Endothelial cell of umbilical vein (primary cell): ENCODE data around the gene ZSWIM7. TPM values are rescaled to one million over a fixed set of nuclear protein-coding genes. Genes with fewer than 3 reads are reported as not detected.

Experiments
- BruUV-seq: library from RNA; stranded (reverse); fragments of 400-500 nt; replicated peaks from 2 replicates; lab custom pipeline; 2021; lab: Mats Ljungman, UMichigan
- CTCF ChIA-PET: fragments of 300-600, 350-600 bp; sonication (Branson Sonifier 250); formaldehyde crosslinking; loops from one replicate; lab custom pipeline; 2021; ENCODE audit warnings: antibody characterized with exemption, inconsistent platforms; lab: Charles Lee
- POLR2A ChIA-PET: fragments of 300-600, 350-600 bp; sonication (Branson Sonifier 250); formaldehyde crosslinking; loops from one replicate; lab custom pipeline; 2021; ENCODE audit warnings: antibody characterized with exemption, inconsistent platforms; lab: Charles Lee
- DNase-seq: peaks from one replicate; pipeline ENCODE4 v3.0.0-alpha.2; 2011; ENCODE audit warnings: low read depth, low spot score
- FAIRE-seq: peaks from 2 replicates; lab custom pipeline; 2011; peaks lifted over from hg19 to GRCh38; lab: Jason Lieb, UNC
- H2AFZ ChIP-seq: 2 replicates; pipeline ENCODE4 v1.6.0; 2012; ENCODE audit warnings: low read depth, low read length, control low read depth, inconsistent platforms
- H3K27ac ChIP-seq: 2 replicates; pipeline ENCODE4 v1.5.1; 2011; ENCODE audit warnings: low read depth, mild to moderate bottlenecking, control low read depth, low read length, moderate library complexity; ENCODE audit not compliant: insufficient read depth
- H3K27me3 ChIP-seq, 2 experiments: 2 replicates each; pipeline versions ENCODE4 v1.6.0 to v1.6.1; 2011; ENCODE audit warnings: low read length in 2 of 2, mixed read lengths in 1 of 2; ENCODE audit not compliant: control insufficient read depth in 2 of 2, insufficient read depth in 2 of 2
- H3K36me3 ChIP-seq, 2 experiments: 2 replicates in 1 of 2; 3 replicates in 1 of 2; pipeline ENCODE4 v1.5.1; 2011; ENCODE audit warnings: low read length in 2 of 2, mild to moderate bottlenecking in 1 of 2, moderate library complexity in 1 of 2; ENCODE audit not compliant: control insufficient read depth in 2 of 2, insufficient read depth in 2 of 2; ENCODE audit errors: extremely low read depth in 1 of 2
- H3K4me1 ChIP-seq: 3 replicates; pipeline ENCODE4 v1.5.1; 2011; ENCODE audit warnings: mild to moderate bottlenecking, low read length; ENCODE audit not compliant: control insufficient read depth, insufficient read depth; ENCODE audit errors: extremely low read depth
- H3K4me2 ChIP-seq: 2 replicates; pipeline ENCODE4 v1.6.1; 2011; ENCODE audit warnings: low read length, control low read depth, mixed read lengths; ENCODE audit not compliant: insufficient read depth
- H3K4me3 ChIP-seq, 3 experiments: fragments of 200-600 bp in 1 of 3; sonication (generic), shearing (Covaris generic) in 1 of 3; replicated peaks in 1 of 3; 2 replicates each; pipeline ENCODE4 v1.5.1; 2011 to 2016; ENCODE audit warnings: control low read depth in 3 of 3, low read length in 3 of 3, mild to moderate bottlenecking in 2 of 3, inconsistent platforms in 1 of 3, low read depth in 1 of 3, moderate library complexity in 1 of 3; ENCODE audit not compliant: insufficient read depth in 1 of 3
- H3K79me2 ChIP-seq: 2 replicates; pipeline ENCODE4 v1.6.0; 2012; ENCODE audit warnings: low read length, inconsistent platforms; ENCODE audit not compliant: control insufficient read depth, insufficient read depth
- H3K9ac ChIP-seq: replicated peaks from 2 replicates; pipeline ENCODE3; 2011; ENCODE audit warnings: low read length, control low read depth; ENCODE audit not compliant: insufficient read depth; ENCODE audit errors: extremely low read depth
- H3K9me1 ChIP-seq: replicated peaks from 3 replicates; pipeline ENCODE4 v1.6.0; 2011; ENCODE audit warnings: mild to moderate bottlenecking, low read length; ENCODE audit not compliant: control insufficient read depth, insufficient read depth; ENCODE audit errors: extremely low read depth
- H3K9me3 ChIP-seq: replicated peaks from 2 replicates; pipeline ENCODE4 v1.5.1; 2012; ENCODE audit warnings: low read length, inconsistent platforms; ENCODE audit not compliant: control insufficient read depth, insufficient read depth
- H4K20me1 ChIP-seq: replicated peaks from 2 replicates; pipeline ENCODE3; 2011; ENCODE audit warnings: mild to moderate bottlenecking, low read length; ENCODE audit not compliant: control insufficient read depth, insufficient read depth; ENCODE audit errors: extremely low read depth
- EZH2 ChIP-seq: IDR thresholded peaks from 2 replicates; pipeline ENCODE4 v1.6.1; 2012; ENCODE audit warnings: borderline replicate concordance, low read depth, mild to moderate bottlenecking, moderate library complexity, low read length, inconsistent platforms; ENCODE audit not compliant: severe bottlenecking
- FOS ChIP-seq: IDR thresholded peaks from 2 replicates; pipeline ENCODE4 v1.6.1; 2011; ENCODE audit warnings: mild to moderate bottlenecking, low read length, moderate library complexity, borderline replicate concordance; ENCODE audit not compliant: insufficient read depth
- GATA2 ChIP-seq: IDR thresholded peaks from 2 replicates; pipeline ENCODE4 v1.7.0; 2011; ENCODE audit warnings: low read depth, mild to moderate bottlenecking, moderate library complexity, mixed read lengths, low read length; ENCODE audit not compliant: insufficient read length, insufficient read depth
- JUN ChIP-seq: IDR thresholded peaks from 2 replicates; pipeline ENCODE4 v1.6.1; 2011; ENCODE audit warnings: borderline replicate concordance, low read depth; ENCODE audit not compliant: insufficient read length, insufficient read depth
- MYC ChIP-seq: IDR thresholded peaks from one replicate; pipeline ENCODE4 v1.6.1; 2011; ENCODE audit warnings: mild to moderate bottlenecking, low read depth, low read length
- POLR2A ChIP-seq: IDR thresholded peaks from 2 replicates; pipeline ENCODE4 v1.6.1; 2012; ENCODE audit warnings: low read depth, mild to moderate bottlenecking, control low read depth, low read length
- POLR2AphosphoS5 ChIP-seq: IDR thresholded peaks from 2 replicates; pipeline ENCODE4 v1.6.1; 2012; ENCODE audit warnings: low read depth, mild to moderate bottlenecking, control low read depth, low read length, moderate library complexity; ENCODE audit not compliant: insufficient read depth
- dilution Hi-C: fragments of 300-500 bp; cut with MboI; formaldehyde crosslinking; loops from one replicate; pipeline ENCODE4 v1.15.0; 2019; ENCODE audit warnings: low sequenced_read_pairs; ENCODE audit not compliant: extremely low pct_ligation_motif_present
- intact Hi-C: fragments of 100-400 bp; cut with micrococcal nuclease; formaldehyde crosslinking; loops from one replicate; pipeline ENCODE4 v1.10.0; 2022
- polyA plus RNA-seq, 4 experiments: library from polyadenylated mRNA; depleted of rRNA in 3 of 4; stranded (reverse) in 3 of 4; unstranded in 1 of 4; fragments of >200 nt; gene quantifications; 2 replicates each; pipeline versions ENCODE4 v1.2.1 to v1.2.3, GENCODE V29; 2011 to 2012; ENCODE audit warnings: missing spikeins in 1 of 4
- total RNA-seq: library from RNA; stranded (reverse); gene quantifications from 2 replicates; pipeline ENCODE4 v1.2.3, GENCODE V29; 2021
- TF ChIP-seq, protein P1 (sequence below): IDR thresholded peaks from 2 replicates; pipeline ENCODE4 v1.6.1; 2011; ENCODE audit not compliant: insufficient read depth, insufficient read length
- TF ChIP-seq, protein P2 (sequence below), 2 donors: IDR thresholded peaks; 1 replicate in 1 of 2; 2 replicates in 1 of 2; pipeline ENCODE4 v1.5.1; 2011; ENCODE audit warnings: low read length in 2 of 2, mild to moderate bottlenecking in 2 of 2, moderate library complexity in 2 of 2, control low read depth in 1 of 2, inconsistent platforms in 1 of 2, low read depth in 1 of 2; ENCODE audit not compliant: insufficient read depth in 1 of 2; ENCODE audit errors: extremely low read depth in 1 of 2

The ZSWIM7 gene
- total and polyA plus RNA-seq, 2 donors (not counting 3 experiments of a cell fraction or from before 2014, with no cell fraction given): 18.0 to 33.8 TPM

DNA sequence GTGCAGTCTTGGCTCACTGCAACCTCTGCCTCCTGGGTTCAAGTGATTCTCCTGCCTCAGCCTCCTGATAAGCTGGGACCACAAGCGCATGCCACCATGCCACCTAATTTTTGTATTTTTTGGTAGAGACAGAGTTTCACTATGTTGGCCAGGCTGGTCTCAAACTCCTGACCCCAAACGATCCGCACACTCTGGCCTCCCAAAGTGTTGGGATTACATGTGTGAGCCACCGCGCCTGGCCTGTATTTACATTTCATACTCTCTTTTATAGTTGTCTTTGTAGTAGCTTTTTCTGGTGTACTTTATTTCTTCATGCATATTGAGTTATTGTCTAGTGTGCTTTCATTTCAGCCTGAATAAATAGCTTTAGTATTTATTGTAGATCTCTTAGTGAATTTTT lies 64.6 kb downstream of the ZSWIM7 start:
- POLR2A ChIA-PET: no interaction called here
- Histone ChIP-seq H3K36me3 (no peaks in the 10 kb centered on the region), H3K9me1 (no peaks in the 10 kb centered on the region), H4K20me1 (no peaks in the 10 kb centered on the region), H3K4me2 (no peak overlapping the region), H3K79me2 (no peaks in the 10 kb centered on the region), H2AFZ (no peak overlapping the region), H3K27ac (no peak overlapping the region), H3K9ac (no peak overlapping the region), H3K4me3 (no peak overlapping the region), H3K4me1 (no peaks in the 10 kb centered on the region), H3K9me3 (no peaks in the 10 kb centered on the region), H3K27me3 (no peaks in the 10 kb centered on the region)
- intact Hi-C loops (no loop called here), dilution Hi-C loops (no loop called here)
- CTCF ChIA-PET: interaction anchor here (1.2 kb wide), 1 partner anchor 10 kb away, joined by 4 read pairs; the partner anchor contains the start of gene ADORA2B
- FAIRE-seq (no peak), DNase-seq (no peak)
- TF ChIP-seq POLR2A: no peak
- TF ChIP-seq EZH2: no peak
- TF ChIP-seq, protein P1, sequence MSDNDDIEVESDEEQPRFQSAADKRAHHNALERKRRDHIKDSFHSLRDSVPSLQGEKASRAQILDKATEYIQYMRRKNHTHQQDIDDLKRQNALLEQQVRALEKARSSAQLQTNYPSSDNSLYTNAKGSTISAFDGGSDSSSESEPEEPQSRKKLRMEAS: no peak
- TF ChIP-seq, protein P2, sequence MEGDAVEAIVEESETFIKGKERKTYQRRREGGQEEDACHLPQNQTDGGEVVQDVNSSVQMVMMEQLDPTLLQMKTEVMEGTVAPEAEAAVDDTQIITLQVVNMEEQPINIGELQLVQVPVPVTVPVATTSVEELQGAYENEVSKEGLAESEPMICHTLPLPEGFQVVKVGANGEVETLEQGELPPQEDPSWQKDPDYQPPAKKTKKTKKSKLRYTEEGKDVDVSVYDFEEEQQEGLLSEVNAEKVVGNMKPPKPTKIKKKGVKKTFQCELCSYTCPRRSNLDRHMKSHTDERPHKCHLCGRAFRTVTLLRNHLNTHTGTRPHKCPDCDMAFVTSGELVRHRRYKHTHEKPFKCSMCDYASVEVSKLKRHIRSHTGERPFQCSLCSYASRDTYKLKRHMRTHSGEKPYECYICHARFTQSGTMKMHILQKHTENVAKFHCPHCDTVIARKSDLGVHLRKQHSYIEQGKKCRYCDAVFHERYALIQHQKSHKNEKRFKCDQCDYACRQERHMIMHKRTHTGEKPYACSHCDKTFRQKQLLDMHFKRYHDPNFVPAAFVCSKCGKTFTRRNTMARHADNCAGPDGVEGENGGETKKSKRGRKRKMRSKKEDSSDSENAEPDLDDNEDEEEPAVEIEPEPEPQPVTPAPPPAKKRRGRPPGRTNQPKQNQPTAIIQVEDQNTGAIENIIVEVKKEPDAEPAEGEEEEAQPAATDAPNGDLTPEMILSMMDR (IDR thresholded peaks at IDR 0.05; ENCODE audit: extremely low read depth in 1 of 2, insufficient read depth in 1 of 2, low read depth in 1 of 2, low read length in 2 of 2): no peak
- TF ChIP-seq FOS: no peak
- TF ChIP-seq GATA2: no peak
- TF ChIP-seq POLR2AphosphoS5: no peak
- TF ChIP-seq JUN: no peak
- TF ChIP-seq MYC: no peak
- BruUV-seq: no TSS peak
